Type B pancreatic cell (in vitro differentiated cells): ENCODE data around the gene C9orf72. TPM values are rescaled to one million over a fixed set of nuclear protein-coding genes. Genes with fewer than 3 reads are reported as not detected.

Source experiments
- DNase-seq: peaks from one replicate; pipeline ENCODE4 v3.0.0; 2021; ENCODE audit warnings: mixed read lengths; ENCODE audit not compliant: unreplicated experiment; ENCODE audit errors: extremely low spot score
- H3K27ac Mint-ChIP-seq: 2 replicates; pipeline ENCODE4 v1.8.0; 2021; ENCODE audit warnings: mild to moderate bottlenecking, mixed read lengths
- H3K27me3 Mint-ChIP-seq: 2 replicates; pipeline ENCODE4 v1.8.0; 2021; ENCODE audit warnings: mixed read lengths
- H3K36me3 Mint-ChIP-seq: 2 replicates; pipeline ENCODE4 v1.8.0; 2021; ENCODE audit warnings: mixed read lengths
- H3K4me1 Mint-ChIP-seq: one replicate; pipeline ENCODE4 v1.8.0; 2021; ENCODE audit warnings: mixed read lengths; ENCODE audit not compliant: unreplicated experiment
- H3K4me3 Mint-ChIP-seq: 2 replicates; pipeline ENCODE4 v1.8.0; 2021; ENCODE audit warnings: mild to moderate bottlenecking, mixed read lengths
- H3K9me3 Mint-ChIP-seq: 2 replicates; pipeline ENCODE4 v1.8.0; 2021; ENCODE audit warnings: mixed read lengths
- total RNA-seq: library from RNA; stranded (reverse); gene quantifications from 2 replicates; pipeline ENCODE4 v1.2.1, GENCODE V29; 2021; ENCODE audit warnings: low replicate concordance
- TF ChIP-seq, protein P1 (sequence below): fragments of 200-600 bp; sonication (generic); conservative IDR thresholded peaks from 2 replicates; pipeline ENCODE4 v1.5.0; 2021; ENCODE audit warnings: antibody characterized with exemption, mild to moderate bottlenecking

Gene C9orf72
- total RNA-seq, 1 donor from 2014 or later: 18.7 TPM

- Mint-ChIP-seq H3K36me3 (no peaks in the 10 kb centered on the region), H3K4me3 (peak overlapping the region; percentile 99), H3K27me3 (peaks cover 8% of the 10 kb centered on the region), H3K4me1 (peaks cover 11% of the 10 kb centered on the region), H3K9me3 (no peaks in the 10 kb centered on the region), H3K27ac (peak overlapping the region; percentile 100)
- TF ChIP-seq, protein P1, sequence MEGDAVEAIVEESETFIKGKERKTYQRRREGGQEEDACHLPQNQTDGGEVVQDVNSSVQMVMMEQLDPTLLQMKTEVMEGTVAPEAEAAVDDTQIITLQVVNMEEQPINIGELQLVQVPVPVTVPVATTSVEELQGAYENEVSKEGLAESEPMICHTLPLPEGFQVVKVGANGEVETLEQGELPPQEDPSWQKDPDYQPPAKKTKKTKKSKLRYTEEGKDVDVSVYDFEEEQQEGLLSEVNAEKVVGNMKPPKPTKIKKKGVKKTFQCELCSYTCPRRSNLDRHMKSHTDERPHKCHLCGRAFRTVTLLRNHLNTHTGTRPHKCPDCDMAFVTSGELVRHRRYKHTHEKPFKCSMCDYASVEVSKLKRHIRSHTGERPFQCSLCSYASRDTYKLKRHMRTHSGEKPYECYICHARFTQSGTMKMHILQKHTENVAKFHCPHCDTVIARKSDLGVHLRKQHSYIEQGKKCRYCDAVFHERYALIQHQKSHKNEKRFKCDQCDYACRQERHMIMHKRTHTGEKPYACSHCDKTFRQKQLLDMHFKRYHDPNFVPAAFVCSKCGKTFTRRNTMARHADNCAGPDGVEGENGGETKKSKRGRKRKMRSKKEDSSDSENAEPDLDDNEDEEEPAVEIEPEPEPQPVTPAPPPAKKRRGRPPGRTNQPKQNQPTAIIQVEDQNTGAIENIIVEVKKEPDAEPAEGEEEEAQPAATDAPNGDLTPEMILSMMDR: peak; percentile 36
- DNase-seq: peak; percentile 90
These were observed 631 bp upstream of the C9orf72 start for GRCh38 chr9:27573634-27574590.

DNA sequence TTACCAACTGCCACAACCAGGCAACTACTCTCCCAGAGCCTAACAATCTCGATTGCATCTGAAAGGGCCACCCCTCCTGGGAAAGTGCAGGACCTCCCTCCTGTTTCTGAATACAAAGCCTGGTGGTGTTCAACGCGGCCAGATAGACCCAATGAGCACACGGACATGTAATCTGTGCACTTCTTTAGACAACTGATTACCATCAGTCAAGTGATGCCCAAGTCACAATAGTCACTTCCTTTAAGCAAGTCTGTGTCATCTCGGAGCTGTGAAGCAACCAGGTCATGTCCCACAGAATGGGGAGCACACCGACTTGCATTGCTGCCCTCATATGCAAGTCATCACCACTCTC lies 739 bp downstream of the C9orf72 start:
- H3K27me3 Mint-ChIP-seq: peaks cover 8% of the 10 kb centered on the region
- H3K4me1 Mint-ChIP-seq: peaks cover 11% of the 10 kb centered on the region
- H3K36me3 Mint-ChIP-seq: no peaks in the 10 kb centered on the region

GRCh38 chr9:27572061-27572460 lies 1.2 kb downstream of the C9orf72 start:
- TF ChIP-seq, protein P1: no peak
- Mint-ChIP-seq H3K4me1 (peaks cover 12% of the 10 kb centered on the region), H3K27me3 (peaks cover 8% of the 10 kb centered on the region), H3K9me3 (no peaks in the 10 kb centered on the region), H3K36me3 (no peaks in the 10 kb centered on the region), H3K4me3 (peak overlapping the region; percentile 99), H3K27ac (peak overlapping the region; percentile 100)
- no peak for DNase-seq

More for the DNA sequence above, 739 bp downstream of the C9orf72 start:
- TF ChIP-seq, protein P1: no peak
- peak overlapping the region; percentile 100 for H3K27ac Mint-ChIP-seq
- H3K4me3 Mint-ChIP-seq: peak overlapping the region; percentile 99
- DNase-seq: no peak
- H3K9me3 Mint-ChIP-seq: no peaks in the 10 kb centered on the region

GRCh38 chr9:27571011-27571410 lies 2.3 kb downstream of the C9orf72 start:
- H3K36me3 Mint-ChIP-seq: peaks cover 4% of the 10 kb centered on the region
- H3K9me3 Mint-ChIP-seq: no peaks in the 10 kb centered on the region
- no peak for DNase-seq
- H3K27me3 Mint-ChIP-seq: peaks cover 8% of the 10 kb centered on the region
- H3K4me3 Mint-ChIP-seq: peak overlapping the region; percentile 23
- H3K27ac Mint-ChIP-seq: no peak overlapping the region
- H3K4me1 Mint-ChIP-seq: peaks cover 16% of the 10 kb centered on the region
- TF ChIP-seq, protein P1: no peak

DNA sequence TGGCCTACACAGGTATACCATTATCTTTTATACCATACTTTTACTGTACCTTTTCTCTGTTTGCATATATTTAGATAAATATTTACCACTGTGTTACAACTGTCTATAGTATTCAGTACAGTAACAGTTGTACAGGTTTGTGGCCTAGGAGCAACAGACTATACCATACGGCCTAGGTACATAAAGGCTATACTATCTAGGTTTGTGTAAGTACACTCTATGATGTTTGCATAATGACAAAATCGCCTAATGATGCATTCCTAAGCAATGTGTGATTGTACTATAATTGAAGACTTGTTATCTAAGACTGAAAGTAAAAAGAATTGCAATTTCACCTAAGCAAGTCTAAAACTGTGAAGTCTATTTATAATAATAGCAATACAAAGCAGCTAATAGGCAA lies 3.9 kb downstream of the C9orf72 start:
- no peak overlapping the region for H3K4me3 Mint-ChIP-seq
- TF ChIP-seq, protein P1: no peak
- H3K36me3 Mint-ChIP-seq: peaks cover 4% of the 10 kb centered on the region
- H3K4me1 Mint-ChIP-seq: peaks cover 16% of the 10 kb centered on the region
- H3K27ac Mint-ChIP-seq: no peak overlapping the region
- H3K9me3 Mint-ChIP-seq: no peaks in the 10 kb centered on the region
- DNase-seq: no peak
- H3K27me3 Mint-ChIP-seq: peaks cover 8% of the 10 kb centered on the region
